ENCODE data around the gene ATP11A.
"Not testable (repeated sequence)": the region's sequence is repeated elsewhere in the genome, so short reads cannot be mapped to it uniquely, and the experiment has no call there.

Gene ATP11A

DNA sequence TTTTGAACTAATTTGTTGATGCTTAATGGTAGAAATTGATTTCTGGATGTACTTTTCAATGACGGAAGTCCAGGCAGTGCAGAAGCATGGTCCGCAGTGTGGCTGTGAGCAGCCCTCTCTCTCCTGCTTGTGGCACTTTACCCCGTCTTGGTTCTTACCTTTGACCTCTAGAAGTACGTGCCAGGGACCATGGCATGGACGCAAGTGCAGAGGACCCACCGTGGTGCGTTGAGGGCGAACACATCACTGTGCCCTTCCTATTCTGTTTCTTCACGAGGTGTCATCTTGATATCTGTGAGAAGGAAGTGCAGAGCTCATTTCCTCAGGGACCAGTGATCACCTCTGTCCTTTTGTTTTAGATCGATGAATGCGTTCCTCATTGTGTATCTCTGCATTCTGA, 135.2 kb downstream of the ATP11A start:
- DNase-seq: no peak

DNA sequence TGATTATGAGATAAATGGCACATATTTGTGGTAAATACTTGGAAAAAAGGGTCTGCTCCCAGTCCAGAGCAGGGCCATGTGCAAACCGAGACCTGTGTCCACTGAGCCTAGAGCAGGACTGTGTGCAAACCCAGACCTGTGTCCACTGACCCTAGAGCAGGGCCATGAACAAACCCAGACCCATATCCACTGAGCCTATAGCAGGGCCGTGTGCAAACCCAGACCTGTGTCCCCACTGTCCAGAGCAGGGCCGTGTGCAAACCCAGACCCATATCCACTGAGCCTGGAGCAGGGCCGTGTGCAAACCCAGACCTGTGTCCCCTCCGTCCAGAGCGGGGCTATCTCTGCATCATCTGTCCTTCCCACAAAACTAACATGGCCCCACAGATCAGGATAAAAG, 136.0 kb downstream of the ATP11A start:
- DNase-seq: no peak

DNA sequence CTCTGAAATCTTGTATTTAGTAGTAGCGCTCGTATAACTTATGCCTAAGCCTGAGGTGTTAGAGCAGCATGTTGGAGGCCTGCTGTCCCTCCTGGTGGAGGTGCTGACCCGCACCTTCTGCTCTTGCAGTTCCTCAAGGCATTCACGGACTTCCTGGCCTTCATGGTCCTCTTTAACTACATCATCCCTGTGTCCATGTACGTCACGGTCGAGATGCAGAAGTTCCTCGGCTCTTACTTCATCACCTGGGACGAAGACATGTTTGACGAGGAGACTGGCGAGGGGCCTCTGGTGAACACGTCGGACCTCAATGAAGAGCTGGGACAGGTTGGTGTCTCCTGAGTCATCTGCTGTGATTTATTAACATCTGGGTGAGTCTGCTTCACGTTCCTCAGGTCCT, 136.7 kb downstream of the ATP11A start:
- no peak for DNase-seq

DNA sequence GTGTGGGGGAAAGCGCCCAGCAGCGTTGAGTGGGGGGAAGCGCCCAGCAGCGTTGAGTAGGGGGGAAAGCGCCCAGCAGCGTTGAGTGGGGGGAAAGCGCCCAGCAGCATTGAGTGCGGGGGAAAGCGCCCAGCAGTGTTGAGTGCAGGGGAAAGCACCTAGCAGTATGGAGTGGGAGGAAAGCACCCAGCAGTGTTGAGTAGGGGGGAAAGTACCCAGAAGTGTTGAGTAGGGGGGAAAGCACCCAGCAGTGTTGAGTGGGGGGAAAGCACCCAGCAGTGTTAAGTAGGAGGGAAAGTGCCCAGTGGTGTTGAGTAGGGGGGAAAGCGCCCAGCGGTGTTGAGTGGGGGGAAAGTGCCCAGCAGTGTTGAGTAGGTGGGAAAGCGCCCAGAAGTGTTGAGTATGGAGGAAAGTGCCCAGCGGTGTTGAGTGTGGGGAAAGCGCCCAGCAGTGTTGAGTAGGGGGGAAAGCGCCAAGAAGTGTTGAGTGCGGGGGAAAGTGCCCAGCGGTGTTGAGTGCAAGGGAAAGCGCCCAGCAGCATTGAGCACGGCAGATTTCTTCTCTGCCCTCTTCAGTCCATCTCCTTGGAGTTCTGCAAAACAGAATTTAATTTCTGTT, 138.4 kb downstream of the ATP11A start:
- no peak for DNase-seq

DNA sequence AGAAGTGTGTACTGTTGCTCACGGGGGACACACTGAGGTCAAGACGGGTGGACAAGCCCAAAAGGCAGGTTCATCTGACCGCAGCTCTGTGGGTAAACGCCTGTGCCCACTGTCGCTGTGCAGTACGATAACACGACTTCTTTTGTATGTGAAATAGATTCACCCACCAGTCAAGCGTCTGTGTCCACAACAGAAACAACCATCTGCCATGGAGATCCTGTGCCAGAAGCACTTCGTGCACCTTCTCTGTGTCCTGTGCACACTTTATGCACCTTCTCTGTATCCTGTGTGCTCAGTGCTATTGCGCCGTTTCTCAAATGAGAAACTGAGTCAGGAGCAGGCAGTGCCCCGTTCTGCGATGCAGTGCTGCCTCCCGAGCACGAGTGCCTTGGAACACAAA, 138.9 kb downstream of the ATP11A start:
- no peak for DNase-seq

DNA sequence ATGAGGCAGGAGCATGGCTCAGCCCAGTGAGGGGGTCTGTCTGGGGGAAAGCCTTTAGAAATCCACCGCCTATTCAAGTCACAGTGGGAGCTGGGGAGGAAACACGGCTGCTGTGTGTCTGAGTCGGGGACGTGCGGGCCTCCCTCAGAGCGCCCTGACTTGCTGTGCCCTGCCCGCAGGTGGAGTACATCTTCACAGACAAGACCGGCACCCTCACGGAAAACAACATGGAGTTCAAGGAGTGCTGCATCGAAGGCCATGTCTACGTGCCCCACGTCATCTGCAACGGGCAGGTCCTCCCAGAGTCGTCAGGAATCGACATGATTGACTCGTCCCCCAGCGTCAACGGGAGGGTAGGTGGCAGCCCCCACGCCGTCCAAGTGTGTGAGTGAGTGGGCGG, 141.4 kb downstream of the ATP11A start:
- DNase-seq: no peak

DNA sequence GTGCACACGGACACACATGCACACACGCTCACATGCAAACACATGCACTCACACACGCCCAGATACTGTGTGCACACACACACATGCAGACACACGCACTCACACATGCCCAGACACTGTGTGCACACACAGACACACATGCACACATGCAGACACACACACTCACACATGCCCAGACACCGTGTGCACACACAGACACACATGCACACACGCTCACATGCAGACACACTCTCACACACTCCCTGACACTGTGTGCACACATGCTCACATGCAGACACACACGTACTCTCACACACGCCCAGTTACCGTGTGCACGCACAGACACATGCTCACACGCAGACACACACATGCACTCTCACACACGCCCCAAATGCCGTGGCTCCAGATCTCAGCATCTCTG, 142.0 kb downstream of the ATP11A start:
- DNase-seq: no peak

DNA sequence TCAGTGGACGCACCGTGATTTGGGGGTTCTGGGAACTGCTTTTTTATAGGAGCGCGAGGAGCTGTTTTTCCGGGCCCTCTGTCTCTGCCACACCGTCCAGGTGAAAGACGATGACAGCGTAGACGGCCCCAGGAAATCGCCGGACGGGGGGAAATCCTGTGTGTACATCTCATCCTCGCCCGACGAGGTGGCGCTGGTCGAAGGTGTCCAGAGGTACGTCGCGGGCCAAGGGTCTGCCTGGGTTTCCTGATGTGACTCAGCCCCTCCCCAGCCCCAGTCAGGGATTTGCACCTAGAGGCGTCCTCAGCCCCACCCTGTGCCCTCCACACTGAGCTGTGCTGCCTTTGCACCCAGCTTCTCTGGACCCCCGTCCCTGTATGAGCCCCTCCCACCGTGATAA, 143.0 kb downstream of the ATP11A start:
- no peak for DNase-seq

DNA sequence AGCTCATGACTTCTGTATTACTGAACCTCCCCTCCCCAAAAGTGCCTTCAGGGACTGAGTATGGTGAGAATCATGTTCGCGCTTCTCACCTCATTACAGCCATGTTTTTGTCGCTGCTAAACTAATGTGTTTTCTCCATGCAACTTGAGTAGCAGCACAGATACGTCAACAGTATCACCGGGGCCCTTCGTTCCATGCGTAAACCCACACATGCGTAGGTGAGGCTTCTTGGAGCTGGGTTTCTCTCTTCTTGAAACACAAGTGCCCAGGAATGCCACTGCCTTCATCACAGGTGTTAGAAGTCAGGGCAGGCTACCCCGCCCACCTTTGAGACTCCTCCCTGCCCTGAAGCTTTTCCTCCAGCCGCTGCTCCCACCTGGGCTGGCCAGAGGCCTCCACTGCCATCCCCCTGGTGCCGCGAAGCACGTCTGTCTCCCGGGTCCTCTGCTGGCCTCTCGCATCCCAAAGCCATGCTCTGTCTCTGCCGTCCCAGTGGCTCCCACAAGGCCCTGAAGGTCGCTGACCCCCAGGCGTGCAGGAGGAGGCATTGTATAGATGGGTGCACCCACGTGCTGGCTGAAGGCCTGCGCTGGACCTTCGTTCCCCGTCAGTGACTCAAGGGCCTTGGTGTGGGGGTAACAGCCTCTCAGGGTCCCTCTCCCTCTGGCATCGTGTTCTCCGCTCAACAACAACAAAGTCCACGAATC, 143.9 kb downstream of the ATP11A start:
- DNase-seq: no peak

DNA sequence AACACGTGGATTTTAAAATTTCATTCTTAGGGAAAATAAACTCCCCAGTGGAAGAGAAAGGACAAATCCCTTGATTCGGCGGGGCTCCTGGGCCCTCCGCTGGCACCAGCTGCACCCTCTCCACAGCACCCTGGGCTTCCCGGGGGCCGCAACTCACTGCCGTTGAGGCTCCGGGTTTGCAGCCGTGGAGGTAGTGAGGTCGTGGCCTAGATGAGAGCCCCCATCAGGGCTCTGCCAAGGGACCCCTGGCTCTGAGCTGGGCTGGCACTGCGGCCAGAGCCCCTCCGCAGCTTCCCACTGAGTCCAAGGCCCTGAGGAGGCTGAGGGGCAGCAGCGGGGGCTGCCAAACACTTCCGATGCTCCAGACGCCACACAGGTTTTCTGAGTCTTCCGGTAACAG, 145.5 kb downstream of the ATP11A start:
- no peak for DNase-seq

DNA sequence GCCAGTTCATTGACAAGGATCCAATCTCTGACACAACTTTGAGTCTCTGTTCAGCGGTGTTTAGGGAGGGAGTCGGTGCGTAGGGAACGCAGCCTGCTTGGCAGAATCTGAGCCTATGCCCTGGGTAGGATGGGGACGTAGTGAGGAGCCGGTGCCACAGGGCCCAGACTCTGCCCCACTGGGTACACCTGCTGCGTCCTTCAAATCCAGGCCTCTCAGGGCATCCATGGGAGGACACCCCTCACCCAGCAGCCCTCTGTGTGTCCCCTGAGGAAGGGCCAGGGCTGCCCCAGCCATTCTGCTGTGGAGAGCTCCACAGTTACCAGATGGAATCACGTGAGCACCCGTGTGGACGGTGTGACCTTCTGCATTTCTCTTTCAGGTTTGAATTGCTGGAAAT, 146.0 kb downstream of the ATP11A start:
- no peak for DNase-seq

DNA sequence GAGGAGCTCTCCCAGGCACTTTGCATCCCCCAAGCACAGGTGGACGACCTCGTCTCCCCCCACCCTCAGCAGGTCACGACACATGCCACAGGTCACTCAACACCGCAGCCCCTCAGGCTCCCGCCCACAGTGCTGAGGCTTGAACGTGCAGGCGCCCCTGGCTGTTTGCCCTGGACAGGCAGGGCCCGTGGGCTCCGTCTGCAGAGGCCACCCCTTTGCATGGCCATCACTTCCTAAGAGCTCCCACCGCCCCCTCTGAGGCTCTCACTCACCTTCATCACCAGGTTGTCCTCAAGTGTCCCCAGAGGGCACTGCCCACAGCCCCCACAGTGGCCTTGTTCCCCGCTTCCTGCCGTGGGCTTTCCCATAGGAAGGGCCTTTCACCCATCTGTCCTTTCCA, 147.1 kb downstream of the ATP11A start:
- DNase-seq: no peak

DNA sequence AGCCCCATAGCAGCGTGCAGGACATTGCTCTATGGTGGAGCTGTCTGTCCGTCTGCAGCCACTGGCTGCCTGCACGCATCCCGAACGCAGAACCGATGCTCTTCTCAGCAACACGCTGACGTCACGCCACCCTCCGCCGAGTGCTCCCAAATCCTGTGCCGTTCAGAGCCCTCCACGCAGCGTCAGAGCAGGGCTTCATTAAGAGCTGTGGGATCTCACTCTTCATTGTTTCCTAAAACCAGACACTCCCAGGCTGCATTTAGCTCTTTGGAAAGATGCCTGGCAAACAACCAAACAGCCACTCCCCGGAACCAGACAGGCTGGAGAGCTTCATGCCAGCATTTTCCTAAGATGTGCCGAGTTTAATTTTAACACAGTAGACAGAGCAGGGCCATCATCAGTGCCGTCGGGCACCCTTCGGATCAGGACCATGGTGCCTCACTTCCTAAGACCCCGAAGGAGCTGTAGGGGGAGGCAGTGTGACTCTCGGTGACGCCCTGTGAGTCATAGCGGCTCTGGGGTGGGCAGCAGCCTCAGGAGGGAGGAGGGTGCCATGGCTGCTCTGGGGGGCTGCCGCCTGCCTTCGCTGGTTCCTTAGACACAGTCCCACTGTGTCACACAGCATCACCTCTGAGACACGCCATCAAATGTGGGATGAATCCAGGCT, 147.7 kb downstream of the ATP11A start:
- DNase-seq: no peak

DNA sequence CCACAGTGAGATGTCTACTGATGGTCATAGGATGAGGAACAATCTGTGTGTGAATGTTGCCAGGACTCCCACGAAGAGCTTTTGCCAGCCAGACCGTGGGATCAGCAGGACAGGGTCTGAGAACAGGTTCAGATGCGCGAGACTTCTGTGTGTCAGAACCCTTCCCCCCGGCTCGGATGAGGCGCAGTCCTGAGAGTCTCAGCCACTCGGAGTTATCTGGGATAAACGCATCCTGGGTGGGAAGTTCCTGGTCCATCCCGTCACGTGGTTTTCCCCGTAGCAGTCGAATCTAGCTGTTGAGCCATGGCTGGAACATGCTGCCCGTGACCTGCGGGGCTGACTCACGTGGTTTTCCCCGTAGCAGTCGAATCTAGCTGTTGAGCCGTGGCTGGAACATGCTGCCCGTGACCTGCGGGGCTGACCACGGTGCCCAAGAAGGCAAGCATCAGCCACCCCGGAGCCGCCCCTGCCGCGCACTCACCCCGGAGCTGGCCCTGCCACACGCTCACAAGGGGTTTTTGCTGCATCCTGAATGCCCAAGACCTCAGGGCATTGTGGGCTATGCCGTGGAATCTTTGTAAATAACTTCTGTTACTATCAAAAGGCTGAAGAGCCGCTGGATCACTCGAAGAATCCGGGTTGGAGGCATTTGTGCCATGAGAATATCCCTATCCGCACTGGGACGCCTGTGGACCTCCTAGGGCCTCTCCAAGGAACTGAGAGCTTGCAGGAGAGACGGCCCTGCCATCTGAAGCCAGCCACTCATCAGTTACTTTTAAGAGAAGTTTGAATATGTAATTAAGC, 148.4 kb downstream of the ATP11A start:
- no peak for DNase-seq

DNA sequence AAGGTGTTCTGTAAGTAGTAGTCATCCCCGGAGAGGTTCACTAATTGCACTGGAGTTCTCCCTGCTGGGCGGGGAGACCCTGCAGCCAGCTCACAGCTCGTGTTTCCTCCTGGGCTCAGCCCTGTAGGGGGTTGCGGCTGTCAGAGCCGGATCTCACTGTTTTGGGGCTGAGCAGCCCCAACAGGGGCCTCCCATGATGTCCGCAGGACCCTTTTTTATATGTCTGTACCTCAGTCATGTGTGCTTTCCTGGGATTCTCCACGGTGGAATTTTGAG, 148.9 kb downstream of the ATP11A start:
- no peak for DNase-seq

DNA sequence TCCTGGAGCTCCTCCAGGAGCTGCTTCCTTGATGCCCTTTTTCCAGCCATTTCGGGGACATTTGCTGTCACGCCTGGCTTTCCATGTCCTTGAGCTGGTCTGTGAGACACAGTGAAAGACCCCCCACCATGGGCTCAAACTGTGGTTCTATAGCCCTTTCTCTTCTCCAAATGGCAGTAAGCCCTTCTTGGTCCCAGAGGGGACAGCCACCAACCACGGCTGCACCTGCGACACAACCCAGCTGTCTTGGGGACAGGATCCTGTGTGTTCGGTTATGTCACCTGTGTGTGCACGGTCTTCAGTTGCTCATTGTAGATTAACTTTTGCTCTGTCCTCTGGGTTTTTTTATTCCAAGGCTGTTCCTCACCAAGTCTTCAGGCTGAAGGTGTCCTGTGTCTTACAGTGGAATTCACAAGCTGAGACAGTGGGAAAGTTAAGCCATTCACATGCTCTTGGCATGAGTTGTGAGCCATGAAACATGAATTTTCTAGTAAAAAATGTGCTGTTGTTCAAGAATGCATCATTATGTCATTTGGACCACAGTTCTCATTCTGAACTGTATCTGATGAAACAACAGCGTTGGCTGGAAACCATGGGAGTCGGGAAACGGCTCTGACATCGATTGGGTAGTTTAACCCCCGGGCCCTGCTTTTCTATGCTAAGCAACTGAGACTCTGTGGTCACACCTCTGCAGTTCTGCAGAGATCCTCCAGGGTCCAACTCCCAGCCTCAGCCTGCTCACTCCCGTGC, 149.7 kb downstream of the ATP11A start:
- DNase-seq: no peak

DNA sequence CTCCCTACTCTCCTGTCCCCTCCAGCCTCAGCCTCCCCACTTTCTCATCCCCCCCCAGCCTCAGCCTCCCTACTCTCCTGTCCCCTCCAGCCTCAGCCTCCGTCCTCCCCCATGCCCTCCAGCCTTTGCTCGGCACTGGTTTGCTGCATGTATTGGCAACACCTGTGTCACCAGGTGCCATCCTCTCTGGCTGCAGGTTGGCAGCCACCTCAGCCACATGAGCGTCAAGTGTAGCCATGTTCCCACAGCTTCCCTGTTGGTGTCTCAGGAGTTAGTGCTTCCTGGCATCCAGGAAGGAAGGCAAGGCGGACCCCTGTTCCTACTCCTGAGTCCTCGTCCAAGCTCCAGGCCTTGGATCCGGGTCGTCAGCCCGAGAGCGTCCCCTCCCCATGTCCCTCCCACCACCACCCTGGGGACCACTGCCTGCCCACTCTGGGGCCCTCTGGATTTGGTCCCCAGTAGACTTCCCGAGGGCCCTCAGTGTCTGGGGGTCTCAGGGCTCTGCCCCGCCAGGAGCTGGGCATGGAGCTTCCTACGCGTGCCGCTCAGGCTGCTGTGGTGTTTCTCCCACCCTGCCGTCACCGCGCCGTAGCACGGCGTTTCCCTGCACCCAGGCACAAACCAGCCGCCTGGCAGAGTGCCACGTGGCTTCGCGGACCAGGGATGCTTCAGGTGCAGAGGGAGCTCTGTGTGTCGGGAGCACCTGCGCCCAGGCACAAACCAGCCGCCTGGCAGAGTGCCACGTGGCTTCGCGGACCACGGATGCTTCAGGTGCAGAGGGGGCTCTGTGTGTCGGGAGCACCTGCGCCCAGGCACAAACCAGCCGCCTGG, 150.8 kb downstream of the ATP11A start:
- no peak for DNase-seq

DNA sequence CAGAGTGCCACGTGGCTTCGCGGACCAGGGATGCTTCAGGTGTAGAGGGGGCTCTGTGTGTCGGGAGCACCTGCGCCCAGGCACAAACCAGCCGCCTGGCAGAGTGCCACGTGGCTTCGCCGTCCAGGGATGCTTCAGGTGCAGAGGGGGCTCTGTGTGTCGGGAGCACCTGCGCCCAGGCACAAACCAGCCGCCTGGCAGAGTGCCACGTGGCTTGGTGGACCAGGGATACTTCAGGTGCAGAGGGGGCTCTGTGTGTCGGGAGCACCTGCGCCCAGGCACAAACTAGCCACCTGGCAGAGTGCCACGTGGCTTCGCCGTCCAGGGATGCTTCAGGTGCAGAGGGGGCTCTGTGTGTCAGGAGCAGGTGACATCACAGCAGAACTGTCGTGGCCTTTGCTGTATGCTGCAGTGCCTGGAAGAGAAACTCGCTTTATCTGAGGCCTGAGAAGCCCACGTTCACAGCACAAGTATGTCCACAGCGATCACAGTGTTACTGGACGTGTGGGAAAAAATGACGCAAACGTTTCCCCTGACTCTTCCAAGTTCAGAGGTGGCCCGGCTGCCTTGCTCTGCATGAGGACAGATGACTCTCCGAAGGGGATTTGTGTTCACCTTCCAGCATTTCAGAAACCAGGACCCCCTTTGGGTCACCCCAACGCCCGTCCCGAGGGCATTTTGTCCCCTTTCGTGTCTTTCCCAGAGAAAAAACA, 151.6 kb downstream of the ATP11A start:
- not testable (repeated sequence) for DNase-seq

DNA sequence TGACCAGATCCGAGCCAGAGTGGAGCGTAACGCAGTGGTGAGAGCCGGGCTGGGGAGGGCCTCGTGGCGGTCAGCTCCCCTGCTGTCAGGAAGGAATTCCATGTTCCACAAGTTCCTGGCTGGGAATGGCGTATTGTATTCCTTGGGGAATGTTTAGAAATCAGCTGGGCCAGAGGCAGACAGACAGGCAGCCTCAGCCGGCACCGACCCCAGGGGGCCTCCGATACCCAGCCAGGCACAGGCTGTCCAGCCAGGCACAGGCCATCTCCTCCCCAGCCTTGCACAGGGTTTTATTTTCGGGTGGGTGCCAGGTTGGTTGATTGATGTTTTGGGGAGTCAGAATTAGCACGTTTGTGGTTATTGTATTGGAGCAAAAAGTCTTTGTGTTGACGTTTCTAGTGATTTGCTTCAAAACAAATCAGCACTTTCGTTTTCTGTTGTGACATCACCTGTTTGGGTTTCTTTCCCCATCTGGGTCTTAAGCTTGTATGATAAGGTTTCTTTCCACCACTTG, 152.6 kb downstream of the ATP11A start:
- peak; percentile 23 for DNase-seq

DNA sequence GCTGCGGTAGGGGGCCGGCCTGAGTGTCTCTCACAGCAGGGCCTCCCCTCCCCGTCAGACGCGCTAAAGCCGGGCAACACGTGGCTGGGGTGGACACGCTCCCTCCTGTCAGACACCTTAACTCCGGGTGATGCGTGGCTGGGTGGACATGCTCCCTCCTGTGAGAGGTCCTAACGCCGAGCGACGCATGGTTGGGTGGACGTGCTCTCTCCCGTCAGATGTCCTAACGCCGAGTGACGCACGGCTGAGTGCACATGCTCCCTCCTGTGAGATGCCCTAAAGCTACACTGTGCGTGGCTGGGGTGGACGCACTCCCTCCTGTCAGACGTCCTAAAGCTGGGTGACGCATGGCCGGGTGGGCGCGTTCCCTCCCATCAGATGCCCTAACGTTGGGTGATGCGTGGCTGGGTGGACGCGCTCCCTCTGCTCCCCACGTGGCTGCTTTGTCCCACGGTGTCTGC, 153.1 kb downstream of the ATP11A start:
- peak; percentile 53 for DNase-seq

Measured in retina (tissue), 1 donor.